ENCODE measurements around the gene CEP78.
A peak's percentile ranks its signal among the peaks of the same experiment; 100 is the strongest.

CEP78 gene

GRCh38 chr9:78249542-78249941, 13.7 kb downstream of the CEP78 start:
- no peak for DNase-seq (ENCODE audit: low read depth)
- H3K4me3 ChIP-seq (ENCODE audit: low read length) = no peak overlapping the region
- no peak for TF ChIP-seq CTCF (conservative IDR thresholded peaks at IDR 0.05; ENCODE audit: low read length)

GRCh38 chr9:78252616-78253015, 16.7 kb downstream of the CEP78 start:
- no peak for DNase-seq (ENCODE audit: low read depth)
- no peak for TF ChIP-seq CTCF (conservative IDR thresholded peaks at IDR 0.05; ENCODE audit: low read length)

GRCh38 chr9:78253285-78253684, 17.4 kb downstream of the CEP78 start:
- H3K4me3 ChIP-seq (ENCODE audit: low read length) = no peak overlapping the region
- DNase-seq (ENCODE audit: low read depth) = no peak
- TF ChIP-seq CTCF (conservative IDR thresholded peaks at IDR 0.05; ENCODE audit: low read length) = no peak

More at GRCh38 chr9:78252616-78253015, 16.7 kb downstream of the CEP78 start:
- H3K4me3 ChIP-seq (ENCODE audit: low read length) = no peak overlapping the region

- DNase-seq (ENCODE audit: low read depth) = peak; percentile 52
- TF ChIP-seq CTCF (conservative IDR thresholded peaks at IDR 0.05; ENCODE audit: low read length) = peak; percentile 72
- H3K4me3 ChIP-seq (ENCODE audit: low read length) = no peak overlapping the region
Observed at GRCh38 chr9:78261403-78262001, 25.6 kb downstream of the CEP78 start.

GRCh38 chr9:78262655-78263054, 26.8 kb downstream of the CEP78 start:
- DNase-seq (ENCODE audit: low read depth) = no peak
- H3K4me3 ChIP-seq (ENCODE audit: low read length) = no peak overlapping the region
- no peak for TF ChIP-seq CTCF (conservative IDR thresholded peaks at IDR 0.05; ENCODE audit: low read length)

- no peak for DNase-seq (ENCODE audit: low read depth)
- no peak overlapping the region for H3K4me3 ChIP-seq (ENCODE audit: low read length)
- no peak for TF ChIP-seq CTCF (conservative IDR thresholded peaks at IDR 0.05; ENCODE audit: low read length)
Observed at GRCh38 chr9:78267889-78268288, 32.0 kb downstream of the CEP78 start.

- H3K4me3 ChIP-seq (ENCODE audit: low read length) = no peak overlapping the region
- TF ChIP-seq CTCF (conservative IDR thresholded peaks at IDR 0.05; ENCODE audit: low read length) = no peak
- DNase-seq (ENCODE audit: low read depth) = no peak
Observed at GRCh38 chr9:78269784-78270183, 33.9 kb downstream of the CEP78 start.

Data from AG10803 (cell line).